GM18517 (cell line): Measurements from ENCODE around the gene PDE4D.

ENCODE experiments used
- ATAC-seq: cut with Tn5 transposase; IDR thresholded peaks from one replicate; pipeline ENCODE4 v1.9.1; 2021; ENCODE audit warnings: mild to moderate bottlenecking, moderate library complexity; ENCODE audit not compliant: unreplicated experiment

The PDE4D gene

DNA sequence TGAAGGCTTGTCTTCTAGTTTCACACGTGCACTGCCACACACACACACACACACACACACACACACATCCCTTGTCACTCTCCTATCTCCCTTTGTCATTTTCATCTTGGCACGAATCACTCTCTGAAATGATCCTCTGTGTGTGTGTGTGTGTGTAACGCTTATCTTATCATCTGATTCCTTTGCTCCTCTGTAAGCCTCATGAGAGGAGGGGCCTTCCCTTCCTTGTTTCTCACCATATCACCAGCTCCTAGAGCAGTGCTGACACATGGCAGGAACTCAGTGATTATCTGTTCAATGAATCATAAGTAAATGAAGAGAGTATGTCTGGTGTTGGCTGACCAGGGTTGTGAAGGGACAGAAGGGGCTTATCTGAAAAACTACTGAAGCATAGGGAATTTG lies 53.3 kb downstream of the PDE4D start:
- no peak for ATAC-seq

DNA sequence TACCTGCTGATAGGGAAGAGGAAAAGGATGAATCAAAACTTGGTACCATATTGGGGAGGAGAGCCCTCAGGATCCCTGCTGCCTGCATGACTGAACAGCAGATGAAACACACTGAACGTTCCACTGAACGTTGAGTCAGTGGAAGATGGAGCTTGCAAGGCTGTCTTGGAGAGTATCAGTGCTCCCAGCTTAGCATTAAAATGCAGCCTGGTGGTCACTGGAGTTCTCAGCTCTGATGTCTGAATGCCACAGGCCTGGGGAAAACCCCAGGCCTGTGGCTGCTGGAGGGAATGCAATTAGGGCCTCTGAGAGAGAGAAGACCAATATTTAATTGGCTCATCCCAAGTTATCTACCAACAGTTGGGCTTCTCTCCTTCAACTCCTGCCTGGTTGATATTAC lies 54.5 kb downstream of the PDE4D start:
- ATAC-seq: no peak

DNA sequence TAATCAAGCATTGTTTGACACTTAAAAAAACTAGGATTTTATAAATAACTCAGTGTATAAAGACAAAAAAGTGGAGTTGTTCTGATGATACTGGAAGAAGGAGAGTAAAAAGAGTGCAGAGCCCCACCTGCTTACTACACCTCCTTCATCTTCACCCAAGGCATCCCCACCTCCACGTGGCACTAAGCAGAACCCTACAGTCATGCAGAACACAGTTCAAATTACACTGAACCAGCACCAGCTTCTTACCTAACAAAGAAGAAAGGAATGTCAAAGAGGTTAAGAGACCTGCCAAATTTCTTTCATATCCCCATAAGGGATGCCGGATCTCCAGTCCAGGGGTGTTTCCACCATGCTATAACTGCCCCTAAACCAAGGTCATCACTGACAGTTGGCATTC lies 55.5 kb downstream of the PDE4D start:
- ATAC-seq: no peak

DNA sequence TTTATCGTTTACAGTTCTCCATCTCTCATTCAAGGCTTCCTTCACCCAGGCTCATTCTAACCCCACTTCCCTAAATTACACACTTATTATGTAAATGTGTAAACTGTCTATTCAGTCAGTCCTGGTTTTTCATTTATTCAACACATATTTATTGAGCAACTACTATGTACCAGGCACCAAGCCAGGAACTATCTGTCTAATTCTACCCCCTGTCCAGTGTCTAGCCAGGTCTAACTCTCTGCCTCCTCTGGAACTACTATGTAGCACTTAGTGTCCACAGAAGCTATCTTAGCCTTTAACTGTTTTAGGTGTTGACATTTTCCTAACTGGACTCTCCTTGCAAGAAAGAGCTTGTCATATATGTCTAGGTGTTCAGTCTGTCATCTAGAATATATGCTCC lies 56.5 kb downstream of the PDE4D start:
- ATAC-seq: no peak

DNA sequence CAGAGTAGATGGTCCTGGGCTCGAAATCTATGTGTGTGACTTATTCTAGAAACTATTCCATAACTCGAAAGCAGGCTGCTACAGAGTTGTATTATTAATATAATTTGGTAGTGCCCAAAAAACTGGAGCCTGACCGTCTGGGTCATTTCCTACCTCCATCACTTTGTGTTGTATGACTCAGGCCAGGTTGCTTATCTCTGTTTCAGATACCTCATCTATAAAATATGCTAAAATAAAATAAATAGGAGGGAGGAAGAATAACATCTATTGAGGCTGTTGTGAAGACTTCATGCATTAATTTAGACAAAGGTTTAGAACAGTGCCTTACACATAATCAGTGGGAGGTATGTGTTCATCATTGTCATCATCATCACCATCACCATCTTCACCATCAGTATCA lies 57.7 kb downstream of the PDE4D start:
- no peak for ATAC-seq

DNA sequence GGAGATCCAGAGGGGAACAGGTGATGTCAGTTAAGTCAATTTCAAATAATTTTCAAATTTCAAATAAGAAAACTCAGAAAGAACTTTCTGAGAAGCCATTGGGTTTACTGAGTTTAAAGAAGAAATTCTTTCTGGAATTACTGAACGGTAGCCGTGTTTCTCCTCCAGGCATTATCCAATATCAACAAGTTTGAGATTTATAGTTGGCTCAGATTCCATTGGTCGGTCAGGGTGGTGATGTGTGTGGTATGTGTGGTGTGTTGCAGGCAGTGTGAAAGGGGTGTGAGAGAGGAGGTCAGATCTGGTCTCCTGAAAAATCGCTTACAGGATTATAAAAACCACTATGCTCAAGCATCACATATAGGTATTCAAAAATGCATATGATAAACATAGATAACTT lies 60.1 kb downstream of the PDE4D start:
- no peak for ATAC-seq

DNA sequence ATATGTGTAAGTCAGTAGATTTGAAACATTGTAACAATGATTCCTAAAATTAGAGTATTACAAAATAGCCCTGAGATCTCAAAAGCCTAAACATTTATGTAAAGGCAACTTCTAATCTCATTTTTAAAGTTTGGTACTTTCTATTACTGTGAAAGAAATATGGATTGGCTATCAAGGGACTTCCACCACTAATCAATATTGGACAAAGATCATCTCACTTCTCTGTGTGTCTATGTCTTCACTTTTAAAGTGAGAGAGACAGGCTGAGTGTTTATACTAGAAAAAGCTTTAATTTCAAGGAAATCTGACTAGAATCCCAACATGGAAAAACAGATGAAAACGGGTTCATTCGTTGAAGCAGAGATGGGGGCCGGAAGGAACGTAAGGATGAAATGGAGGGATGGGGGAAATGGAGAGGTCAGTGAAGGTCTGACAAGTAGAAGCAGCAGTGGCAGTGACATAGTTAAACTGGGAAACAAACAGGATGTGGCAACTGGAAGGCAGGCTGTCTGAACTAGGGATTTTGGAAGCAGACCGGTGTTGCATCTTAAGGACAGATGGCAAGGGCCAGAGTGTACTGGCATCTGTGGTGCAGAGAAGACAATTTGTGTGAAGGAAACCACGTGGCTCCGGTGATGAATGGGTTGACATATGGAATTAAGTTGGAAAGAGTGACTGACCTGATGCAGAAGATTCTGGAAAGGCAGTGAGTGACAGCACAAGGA lies 60.8 kb downstream of the PDE4D start:
- no peak for ATAC-seq

DNA sequence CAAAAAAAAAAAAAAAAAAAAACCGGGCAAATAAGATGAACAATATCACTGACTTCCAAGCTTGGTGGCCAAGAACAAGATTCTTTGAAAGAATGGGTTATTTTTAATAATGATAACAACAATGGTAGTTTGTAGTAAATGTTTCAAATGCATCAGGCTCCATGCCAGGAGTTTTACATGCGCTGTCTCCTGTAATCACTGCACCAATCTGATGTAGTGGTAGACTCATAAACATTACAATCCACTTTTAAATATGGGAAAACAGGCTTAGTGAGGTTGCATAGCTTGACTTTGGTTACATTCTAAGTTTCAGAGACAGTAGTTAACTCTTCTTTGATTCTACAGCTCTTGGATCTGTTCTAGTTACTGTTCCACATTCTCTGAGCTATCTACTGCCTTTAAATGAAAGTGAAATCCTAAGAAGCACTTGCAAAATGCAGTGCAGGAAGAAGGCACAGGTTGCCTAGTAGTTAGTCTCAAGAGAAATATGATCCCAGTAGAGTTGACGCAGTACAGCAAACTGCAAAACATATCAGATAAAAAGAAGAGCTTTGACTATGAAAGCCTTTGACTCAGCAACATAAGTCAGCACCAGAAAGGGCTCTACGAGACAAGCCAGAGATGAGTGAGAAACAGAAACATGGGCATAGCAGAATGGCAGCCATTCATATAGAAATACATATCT lies 62.1 kb downstream of the PDE4D start:
- ATAC-seq: no peak

DNA sequence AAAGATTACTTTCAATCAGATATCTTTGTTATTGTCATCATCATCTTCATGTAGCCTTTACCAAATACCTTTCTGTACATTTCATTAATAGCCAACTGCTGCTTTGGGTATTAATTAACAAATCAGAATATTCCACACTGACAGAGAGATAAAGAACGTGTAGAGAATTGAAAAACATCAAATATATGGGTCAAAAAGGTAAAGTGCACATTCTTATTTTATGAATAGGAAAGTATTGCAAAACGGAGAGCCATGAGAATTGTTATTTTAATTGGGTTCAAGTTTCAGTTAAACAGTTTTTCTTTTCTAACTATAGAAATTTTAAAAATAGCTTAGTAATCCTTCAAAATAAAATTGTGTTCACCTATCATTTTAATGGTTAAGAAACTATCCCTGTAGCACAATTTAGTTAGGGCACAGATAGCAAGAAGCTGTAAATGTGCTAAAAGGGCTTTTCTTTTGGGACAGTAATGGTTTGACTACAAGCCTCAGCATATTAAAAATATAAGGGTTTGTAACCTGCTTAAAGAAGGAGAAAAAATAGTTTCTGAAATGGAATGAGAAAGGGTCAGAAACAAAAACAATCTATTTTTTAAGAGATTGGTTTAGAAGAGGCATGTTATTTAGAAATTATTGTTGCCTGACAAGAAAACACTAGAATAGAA lies 62.9 kb downstream of the PDE4D start:
- no peak for ATAC-seq

DNA sequence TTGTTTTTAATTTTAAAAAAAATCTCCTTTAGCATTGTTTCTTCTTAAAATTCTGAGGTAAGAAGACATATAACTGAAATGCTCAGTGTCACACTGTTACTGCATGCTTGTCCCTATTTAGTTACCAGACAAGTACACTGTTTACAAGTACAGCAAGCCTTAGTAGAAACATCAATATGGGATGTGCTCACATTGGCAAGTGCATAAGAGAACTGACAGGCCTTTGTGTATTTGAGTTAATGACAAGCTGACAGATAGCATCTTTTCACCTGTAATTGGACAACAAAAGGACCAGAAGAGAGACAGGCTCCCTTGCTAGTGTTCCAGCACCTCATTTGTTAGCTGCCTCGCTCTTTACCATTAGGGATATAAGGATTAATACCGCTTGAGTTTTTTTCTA lies 63.6 kb downstream of the PDE4D start:
- no peak for ATAC-seq

DNA sequence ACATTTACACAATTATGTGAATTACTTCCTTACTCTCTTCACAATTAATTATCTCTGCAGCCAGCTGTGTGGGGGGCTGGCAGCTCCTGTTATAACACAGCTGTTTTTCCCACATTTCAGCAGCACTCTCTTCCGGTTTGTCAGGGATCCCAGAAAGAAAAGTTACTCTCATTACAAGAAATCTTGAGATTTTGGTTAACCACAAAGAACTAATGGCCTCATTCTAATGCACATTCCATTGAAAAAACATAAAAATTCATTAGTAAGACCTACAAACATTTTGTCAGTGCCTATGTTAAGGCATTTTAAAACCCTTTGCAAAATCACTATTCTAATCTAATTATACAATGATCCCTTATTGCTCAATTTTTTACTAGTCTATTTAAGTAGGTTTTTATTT lies 64.1 kb downstream of the PDE4D start:
- no peak for ATAC-seq

DNA sequence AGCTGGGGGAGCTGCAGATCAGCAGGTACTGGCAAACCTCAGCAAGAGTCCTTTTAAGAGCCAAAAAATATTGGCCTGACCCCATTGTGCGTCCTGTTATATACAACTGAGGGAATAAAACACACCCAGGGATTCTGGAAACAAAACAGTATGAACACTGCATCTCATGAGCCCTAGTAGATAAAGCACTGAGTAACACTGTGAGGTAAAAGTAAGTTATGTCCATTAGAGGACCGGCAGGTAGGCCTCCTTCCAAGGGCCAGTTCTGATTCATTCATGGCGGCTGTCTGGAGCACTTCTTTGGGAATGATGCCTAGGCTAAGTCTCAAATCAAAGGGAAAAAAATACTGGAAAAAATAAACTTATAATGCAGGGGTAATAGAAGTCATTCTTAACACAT lies 64.9 kb downstream of the PDE4D start:
- no peak for ATAC-seq

DNA sequence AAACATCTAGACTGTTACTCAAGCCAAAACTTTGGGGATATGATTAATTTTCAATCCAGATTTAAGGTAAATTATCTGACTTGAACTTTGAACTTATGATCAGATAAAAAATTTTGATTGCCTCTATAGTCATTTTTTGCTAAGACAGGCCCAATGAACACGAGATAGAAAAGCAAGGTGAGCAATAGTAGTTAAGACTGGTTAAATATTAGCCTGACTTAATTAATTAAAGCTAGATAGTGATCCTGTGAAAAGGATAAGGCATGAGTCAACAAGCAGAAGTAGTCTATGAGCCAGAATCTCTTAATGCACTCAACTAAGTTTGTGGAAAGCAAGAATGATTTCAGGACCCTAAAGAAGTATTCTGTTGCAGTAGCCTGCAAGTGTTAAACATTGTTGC lies 66.5 kb downstream of the PDE4D start:
- ATAC-seq: no peak

DNA sequence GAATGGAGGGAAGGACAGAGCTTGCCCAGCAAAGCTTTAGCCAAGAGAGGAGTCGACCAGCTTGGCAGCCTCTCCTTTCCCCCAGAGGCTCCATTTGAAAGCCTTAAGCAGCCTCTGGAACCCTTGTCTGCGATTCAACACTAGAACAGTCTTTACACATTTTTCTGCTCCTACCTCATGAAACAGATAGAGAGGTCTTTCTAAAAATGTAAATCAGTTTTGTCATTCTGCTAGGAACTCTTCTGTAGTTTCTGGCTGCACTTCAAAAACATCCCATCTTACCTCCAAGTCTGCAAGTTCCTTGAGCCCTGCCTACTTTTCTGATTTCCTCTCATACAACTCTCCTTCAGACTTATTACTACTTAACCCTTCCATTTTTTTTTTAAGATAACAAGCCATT lies 70.1 kb downstream of the PDE4D start:
- ATAC-seq: no peak

DNA sequence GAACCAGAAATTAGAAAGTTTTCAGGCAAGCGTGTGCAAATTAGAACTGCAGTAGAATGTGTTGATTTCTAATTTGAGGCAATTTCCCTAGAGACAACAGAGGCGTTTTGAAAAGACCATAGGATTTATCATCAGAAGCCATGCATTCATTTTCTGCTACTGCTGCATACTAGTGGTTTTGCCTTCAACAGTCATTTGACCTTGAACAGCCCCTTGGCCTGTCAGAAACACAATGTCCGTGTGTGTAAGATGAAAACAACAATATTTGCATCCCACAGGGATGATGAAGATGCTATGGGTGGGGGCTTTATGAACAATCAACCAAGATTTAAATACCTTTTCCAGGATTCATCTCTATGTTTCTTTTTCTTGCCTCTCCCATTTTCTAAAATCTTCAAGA lies 73.7 kb downstream of the PDE4D start:
- ATAC-seq: no peak

DNA sequence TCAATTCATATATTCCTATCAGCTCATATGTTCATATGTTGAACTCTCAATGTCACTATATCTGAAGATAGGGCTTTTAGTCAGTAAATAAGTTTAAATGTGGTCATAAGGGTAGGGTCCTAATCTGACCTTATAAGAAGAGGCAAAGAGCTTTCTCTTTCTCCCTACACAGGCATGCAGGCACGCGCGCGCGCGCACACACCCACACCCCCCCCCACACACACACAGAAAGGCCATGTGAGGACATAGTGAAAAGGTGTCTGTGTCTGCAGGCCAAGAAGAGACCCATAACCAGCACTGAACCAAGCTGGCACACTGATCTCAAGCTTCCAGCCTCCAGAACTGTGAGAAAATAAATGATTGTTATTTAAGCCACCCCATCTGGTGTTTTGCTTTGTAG lies 76.0 kb downstream of the PDE4D start:
- ATAC-seq: no peak

DNA sequence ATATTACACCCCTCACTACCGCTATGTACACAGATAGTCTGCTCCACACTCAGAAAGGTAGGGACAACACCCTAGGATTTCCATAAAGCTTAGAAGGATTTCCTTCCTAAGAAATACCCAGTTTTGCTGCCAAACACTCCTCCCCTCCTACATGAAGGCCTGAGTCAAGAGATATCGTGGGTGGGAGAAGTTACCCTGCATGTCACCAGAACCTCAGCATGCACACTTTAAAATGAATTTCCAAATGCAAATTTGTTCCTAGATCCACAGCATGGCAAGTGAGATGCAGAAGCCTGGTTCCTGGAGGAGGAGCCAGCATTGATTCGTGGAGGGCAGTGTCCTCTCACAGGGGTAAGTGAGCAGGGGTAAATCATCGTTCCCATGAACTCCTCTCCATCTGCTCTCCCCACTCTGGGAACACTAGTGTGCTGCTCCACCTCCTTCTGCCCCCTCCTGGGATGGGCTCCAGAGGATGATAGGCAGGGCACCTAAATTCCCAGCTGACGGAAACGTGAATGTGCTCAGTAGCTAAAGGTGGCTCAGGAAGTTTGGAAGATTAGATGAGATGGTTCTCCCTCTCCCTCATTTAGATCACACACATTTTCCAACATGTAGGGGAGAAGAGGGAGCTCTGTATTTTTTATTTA lies 76.7 kb downstream of the PDE4D start:
- ATAC-seq: no peak

DNA sequence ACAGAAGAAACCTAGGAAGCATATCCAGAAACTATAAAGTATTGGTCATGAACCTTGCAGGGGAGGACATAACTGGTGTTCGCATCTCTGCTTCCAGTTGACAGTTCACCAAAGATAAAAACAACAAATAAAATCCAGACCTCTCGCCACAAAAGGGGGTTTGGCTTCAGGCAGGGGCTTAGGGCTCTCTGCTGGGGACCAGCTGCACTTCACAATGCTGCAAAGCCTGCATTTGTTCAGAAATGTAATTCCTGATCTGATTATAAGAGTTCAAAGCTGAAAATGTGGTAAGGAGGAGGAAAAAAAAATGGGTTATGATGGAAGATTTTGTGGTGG lies 79.0 kb downstream of the PDE4D start:
- ATAC-seq: no peak

DNA sequence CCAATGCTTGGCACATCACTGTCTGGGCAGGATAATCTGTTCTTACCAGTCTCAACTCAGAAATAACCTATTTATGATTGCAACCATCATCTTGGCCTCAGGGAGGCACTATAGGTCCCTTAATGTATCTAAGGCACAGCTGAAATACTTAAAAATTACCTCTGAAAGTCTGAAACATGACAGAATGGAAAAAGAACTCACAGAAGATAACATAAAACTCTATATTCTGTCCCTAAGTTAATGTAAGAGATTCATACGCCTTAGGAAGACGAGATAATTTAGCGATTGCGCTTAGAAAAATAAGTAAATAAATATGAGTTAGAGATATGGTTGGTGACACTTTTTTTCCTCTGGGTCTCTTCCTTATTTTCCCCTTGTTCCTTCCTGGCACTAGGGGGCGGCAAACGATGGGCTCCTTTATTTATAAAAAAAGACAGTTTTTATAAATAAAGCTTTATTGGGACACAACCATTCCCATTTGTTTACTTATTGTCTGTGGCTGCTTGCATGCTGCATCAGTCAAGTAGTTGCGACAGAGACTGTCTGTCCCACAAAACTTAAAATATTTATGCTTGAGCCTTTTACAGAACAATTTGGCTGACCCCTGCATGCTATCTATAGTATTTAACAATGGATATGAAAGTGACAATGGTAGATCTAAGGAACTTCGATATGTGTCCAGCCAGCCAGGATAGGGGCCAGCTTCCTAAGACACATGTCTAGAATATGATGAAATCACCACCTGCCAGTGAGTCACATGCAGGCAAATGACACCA lies 79.6 kb downstream of the PDE4D start:
- ATAC-seq: peak; percentile 70

DNA sequence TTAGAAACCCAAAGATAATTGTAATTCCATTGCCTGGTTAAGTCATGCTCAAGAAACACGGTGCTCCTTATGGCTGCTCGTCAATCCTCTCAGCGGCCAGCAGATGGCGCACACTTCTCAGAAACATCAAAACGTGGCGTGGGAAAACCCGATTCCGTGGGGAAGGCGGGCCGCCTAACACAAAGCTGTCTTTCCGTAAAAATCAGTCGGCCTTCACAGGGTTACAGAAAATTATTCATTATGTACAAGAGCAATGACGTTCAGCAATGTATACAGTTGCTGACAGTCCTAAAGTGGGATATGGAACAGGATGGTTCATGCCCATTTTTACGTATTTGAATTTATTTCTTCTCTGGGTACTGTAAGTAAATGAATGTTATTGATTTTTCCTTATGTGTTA lies 83.5 kb downstream of the PDE4D start:
- peak; percentile 69 for ATAC-seq

DNA sequence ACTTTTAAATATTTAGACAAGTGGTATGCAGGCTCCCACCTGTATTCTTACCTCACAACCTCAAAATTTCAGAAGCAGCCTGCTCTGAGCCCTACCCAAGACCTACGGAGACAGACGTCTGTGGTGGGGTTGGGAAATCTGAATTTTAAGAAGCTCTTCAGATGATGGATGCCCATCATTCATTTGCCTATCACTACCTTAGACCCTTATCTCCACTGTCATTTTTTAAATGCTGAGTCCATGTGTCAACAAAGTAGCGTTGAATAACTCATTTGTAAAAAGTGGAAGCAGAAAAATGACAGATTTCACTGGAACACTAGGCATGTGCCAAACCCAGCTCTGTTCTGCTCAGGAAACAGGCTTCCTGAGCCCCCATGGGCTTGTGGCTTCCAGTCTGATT lies 85.7 kb downstream of the PDE4D start:
- no peak for ATAC-seq
